Hepatocyte (in vitro differentiated cells): ENCODE results near the gene CPNE6. TPM values are rescaled to one million over a fixed set of nuclear protein-coding genes. Genes with fewer than 3 reads are reported as not detected.

Experiments
- DNase-seq: peaks from one replicate; pipeline ENCODE4 v3.0.0-alpha.2; 2016; ENCODE audit warnings: low spot score
- H2AFZ ChIP-seq: fragments of 200-600 bp; sonication (generic); 2 replicates; pipeline ENCODE4 v1.6.0; 2016; ENCODE audit warnings: antibody characterized with exemption, mild to moderate bottlenecking
- H3K27ac ChIP-seq: fragments of 200-600 bp; sonication (generic); 2 replicates; pipeline ENCODE4 v1.5.1; 2016; ENCODE audit warnings: mild to moderate bottlenecking
- H3K27me3 ChIP-seq: fragments of 200-600 bp; sonication (generic); 2 replicates; pipeline ENCODE4 v1.6.1; 2016
- H3K36me3 ChIP-seq: fragments of 200-600 bp; sonication (generic); replicated peaks from 2 replicates; pipeline ENCODE4 v1.5.1; 2016; ENCODE audit warnings: low read depth; ENCODE audit not compliant: insufficient read depth
- H3K4me1 ChIP-seq: fragments of 200-600 bp; sonication (generic); 2 replicates; pipeline ENCODE4 v1.5.1; 2016; ENCODE audit warnings: mild to moderate bottlenecking, moderate library complexity; ENCODE audit not compliant: insufficient read depth
- H3K4me2 ChIP-seq: fragments of 200-600 bp; sonication (generic); 2 replicates; pipeline ENCODE4 v1.6.0; 2016
- H3K4me3 ChIP-seq: fragments of 200-600 bp; sonication (generic); 2 replicates; pipeline ENCODE4 v1.5.1; 2016; ENCODE audit warnings: mild to moderate bottlenecking
- H3K79me2 ChIP-seq: fragments of 200-600 bp; sonication (generic); 2 replicates; pipeline ENCODE4 v1.6.0; 2017; ENCODE audit warnings: mild to moderate bottlenecking
- H3K9me2 ChIP-seq: fragments of 200-600 bp; sonication (generic); replicated peaks from 2 replicates; pipeline ENCODE4 v1.6.0; 2017; ENCODE audit warnings: mild to moderate bottlenecking; ENCODE audit not compliant: insufficient read depth
- H3K9me3 ChIP-seq: fragments of 200-600 bp; sonication (generic); 2 replicates; pipeline ENCODE4 v1.5.1; 2016; ENCODE audit warnings: low read depth, mild to moderate bottlenecking
- H4K20me1 ChIP-seq: fragments of 200-600 bp; sonication (generic); 2 replicates; pipeline ENCODE4 v1.6.0; 2016; ENCODE audit warnings: mild to moderate bottlenecking; ENCODE audit not compliant: insufficient read depth, poor library complexity, severe bottlenecking
- CTCF ChIP-seq: fragments of 200-600 bp; sonication (generic); IDR thresholded peaks from 2 replicates; pipeline ENCODE4 v1.5.1; 2016; ENCODE audit warnings: antibody characterized with exemption, mild to moderate bottlenecking; ENCODE audit not compliant: poor library complexity
- EZH2 ChIP-seq: fragments of 200-600 bp; sonication (generic); IDR thresholded peaks from 2 replicates; pipeline ENCODE4 v1.6.1; 2016; ENCODE audit warnings: antibody characterized with exemption, mild to moderate bottlenecking, borderline replicate concordance
- EZH2phosphoT487 ChIP-seq: fragments of 200-600 bp; sonication (generic); IDR thresholded peaks from one replicate; pipeline ENCODE4 v1.6.1; 2018; ENCODE audit warnings: antibody characterized with exemption, mild to moderate bottlenecking, low read depth, moderate library complexity; ENCODE audit not compliant: unreplicated experiment, severe bottlenecking
- WGBS: methylation state at CpG from one replicate; pipeline ENCODE4 v1.1.6; 2016; ENCODE audit warnings: low lambda C conversion rate; ENCODE audit errors: missing lambda C conversion rate; 5-methylcytosine and 5-hydroxymethylcytosine counted together
- polyA plus RNA-seq: library from polyadenylated mRNA; unstranded; fragments of >200 nt; fragmentation: Nextera tagmentation; extraction: Ambion mirVana; gene quantifications from 2 replicates; pipeline ENCODE4 v1.2.1, GENCODE V29; 2016
- total RNA-seq: library from RNA; depleted of rRNA; stranded (reverse); fragments of >200 nt; gene quantifications from 2 replicates; pipeline ENCODE4 v1.2.3, GENCODE V29; 2014

The CPNE6 gene
- total and polyA plus RNA-seq, 2 experiments from 2014 or later = not detected

DNA sequence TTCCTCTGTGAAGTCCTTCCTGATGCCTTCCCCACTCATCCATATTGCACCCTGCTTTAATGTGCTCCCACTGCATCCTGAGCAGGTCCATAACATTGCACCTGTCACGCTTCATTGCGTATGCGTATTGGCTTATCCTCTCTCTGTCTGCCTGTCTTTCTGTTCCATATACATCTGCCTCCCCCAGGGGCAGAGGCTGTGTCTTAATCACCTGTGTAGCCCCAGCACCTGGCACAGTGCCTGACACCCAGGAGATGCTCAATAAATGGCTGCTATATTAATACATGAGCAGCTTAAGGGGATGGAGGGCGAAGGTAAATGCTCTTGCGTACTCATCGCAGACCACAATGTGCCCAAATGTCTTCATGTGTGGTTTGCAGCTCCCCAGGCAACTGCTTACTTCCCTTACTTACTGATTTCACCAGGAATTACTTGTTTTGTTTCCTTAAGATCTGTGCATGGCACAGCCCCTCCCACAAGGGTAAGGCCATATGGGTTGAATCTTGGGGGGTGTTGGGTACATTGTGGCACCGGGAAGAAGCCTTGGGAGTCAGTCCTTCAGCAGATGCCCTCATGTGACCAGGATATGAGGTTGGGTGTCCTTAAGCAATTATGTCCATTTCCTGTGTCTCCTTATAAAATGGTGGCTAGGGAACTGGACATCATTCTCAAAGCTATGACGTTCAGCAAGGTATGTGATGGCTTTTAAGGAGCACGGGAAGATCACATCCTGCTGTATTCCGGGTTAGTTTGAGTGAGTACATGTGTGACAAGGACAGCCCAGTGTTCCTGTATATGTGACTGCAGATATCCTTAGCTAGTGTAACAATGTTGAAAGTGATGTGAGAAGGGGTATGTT is 848 bp upstream of the CPNE6 start:
- TF ChIP-seq EZH2phosphoT487 (no peak), EZH2 (no peak), CTCF (no peak)
- H3K4me1 ChIP-seq = peaks cover 4% of the 10 kb centered on the region
- no peaks in the 10 kb centered on the region for H3K79me2 ChIP-seq
- H4K20me1 ChIP-seq = no peaks in the 10 kb centered on the region
- peaks cover 3% of the 10 kb centered on the region for H3K27me3 ChIP-seq
- no peaks in the 10 kb centered on the region for H3K36me3 ChIP-seq
- no peak overlapping the region for H3K27ac ChIP-seq
- H3K9me3 ChIP-seq = no peaks in the 10 kb centered on the region
- H3K4me3 ChIP-seq = no peak overlapping the region
- no peak overlapping the region for H3K4me2 ChIP-seq
- H2AFZ ChIP-seq = no peak overlapping the region
- H3K9me2 ChIP-seq = no peaks in the 10 kb centered on the region
- DNase-seq = no peak
- WGBS = 87% methylated on average over 10 of the region's 10 CpGs

DNA sequence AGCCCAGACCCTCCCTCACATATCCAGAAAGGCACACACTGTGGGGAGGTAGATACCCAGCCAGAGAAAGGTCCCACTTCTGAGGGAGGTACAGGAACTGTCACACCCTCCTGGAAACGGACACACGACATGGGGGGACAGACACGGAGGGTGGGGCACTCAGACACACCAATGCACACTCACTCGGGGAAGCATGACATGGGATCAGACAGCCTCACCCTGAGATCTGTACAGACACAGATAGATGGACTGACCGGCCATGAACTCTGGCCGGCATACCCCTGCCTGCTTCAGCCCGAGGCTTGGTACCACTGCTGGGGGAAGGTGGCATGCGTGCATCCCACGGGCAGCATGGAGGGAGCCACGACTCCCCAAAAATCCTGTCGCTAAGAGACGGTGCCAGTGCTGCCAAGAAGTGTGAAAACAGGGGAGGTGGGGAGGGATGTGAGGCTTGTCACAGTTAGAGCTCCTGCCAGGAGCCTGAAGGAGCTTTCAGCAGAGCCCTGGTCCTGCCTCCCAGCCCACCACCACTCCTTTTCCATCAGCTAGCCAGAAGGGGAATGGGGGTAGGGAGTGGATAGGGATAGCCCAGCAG is 571 bp downstream of the CPNE6 start:
- Histone ChIP-seq H4K20me1 (no peaks in the 10 kb centered on the region), H3K9me3 (no peaks in the 10 kb centered on the region), H3K4me2 (no peak overlapping the region), H3K4me3 (no peak overlapping the region), H3K27me3 (peaks cover 3% of the 10 kb centered on the region), H2AFZ (no peak overlapping the region), H3K4me1 (peaks cover 1% of the 10 kb centered on the region), H3K27ac (no peak overlapping the region), H3K36me3 (no peaks in the 10 kb centered on the region), H3K79me2 (no peaks in the 10 kb centered on the region), H3K9me2 (no peaks in the 10 kb centered on the region)
- WGBS = 82% methylated on average over 12 of the region's 12 CpGs
- no peak for TF ChIP-seq EZH2phosphoT487
- no peak for TF ChIP-seq EZH2
- TF ChIP-seq CTCF = no peak
- no peak for DNase-seq

GRCh38 chr14:24072436-24072835 is 1.1 kb downstream of the CPNE6 start:
- WGBS = 92% methylated on average over 7 of the region's 7 CpGs
- H3K4me1 ChIP-seq = no peaks in the 10 kb centered on the region

More at GRCh38 chr14:24072436-24072835, 1.1 kb downstream of the CPNE6 start:
- no peak for DNase-seq
- Histone ChIP-seq H3K4me3 (no peak overlapping the region), H3K27me3 (peaks cover 3% of the 10 kb centered on the region), H3K4me2 (no peak overlapping the region), H3K9me3 (no peaks in the 10 kb centered on the region), H3K79me2 (no peaks in the 10 kb centered on the region), H3K9me2 (no peaks in the 10 kb centered on the region), H2AFZ (no peak overlapping the region), H3K27ac (no peak overlapping the region), H4K20me1 (no peaks in the 10 kb centered on the region), H3K36me3 (no peaks in the 10 kb centered on the region)
- TF ChIP-seq EZH2phosphoT487 = no peak
- no peak for TF ChIP-seq EZH2
- no peak for TF ChIP-seq CTCF
